Fibroblast of lung (primary cell): Measurements from ENCODE around the gene SPARC. TPM values are rescaled to one million over a fixed set of nuclear protein-coding genes. Genes with fewer than 3 reads are reported as not detected.

Experiments used
- DNase-seq, 2 donors: peaks; one replicate each; pipeline versions ENCODE4 v3.0.0 to v3.0.0-alpha.2; 2010; ENCODE audit warnings: low read depth in 2 of 2
- H2AFZ ChIP-seq: 2 replicates; pipeline ENCODE4 v1.5.1; 2012; ENCODE audit warnings: low read length, control low read depth, inconsistent platforms
- H3K27ac ChIP-seq: 2 replicates; pipeline ENCODE4 v1.5.1; 2011; ENCODE audit warnings: low read length, control low read depth; ENCODE audit not compliant: insufficient read depth
- H3K27me3 ChIP-seq: 2 replicates; pipeline ENCODE4 v1.5.1; 2011; ENCODE audit warnings: mild to moderate bottlenecking, low read length; ENCODE audit not compliant: control insufficient read depth, insufficient read depth
- H3K36me3 ChIP-seq: 2 replicates; pipeline ENCODE4 v1.5.1; 2011; ENCODE audit warnings: low read length; ENCODE audit not compliant: control insufficient read depth, insufficient read depth
- H3K4me1 ChIP-seq: 2 replicates; pipeline ENCODE4 v1.5.1; 2011; ENCODE audit warnings: low read length; ENCODE audit not compliant: control insufficient read depth, insufficient read depth; ENCODE audit errors: extremely low read depth
- H3K4me2 ChIP-seq: 2 replicates; pipeline ENCODE4 v1.5.1; 2011; ENCODE audit warnings: low read length, control low read depth; ENCODE audit not compliant: insufficient read depth; ENCODE audit errors: extremely low read depth
- H3K4me3 ChIP-seq, 4 experiments: fragments of 200-600 bp in 1 of 4; sonication (generic) in 1 of 4; replicated peaks in 1 of 4; 2 replicates each; pipeline ENCODE4 v1.5.1; 2011 to 2016; ENCODE audit warnings: low read length in 4 of 4, low read depth in 3 of 4, mild to moderate bottlenecking in 3 of 4, control low read depth in 2 of 4, inconsistent platforms in 1 of 4, mixed read lengths in 1 of 4; ENCODE audit not compliant: insufficient read depth in 1 of 4; ENCODE audit errors: control extremely low read depth in 1 of 4
- H3K79me2 ChIP-seq: 2 replicates; pipeline ENCODE4 v1.5.1; 2012; ENCODE audit warnings: mild to moderate bottlenecking, low read length, inconsistent platforms; ENCODE audit not compliant: control insufficient read depth, insufficient read depth
- H3K9ac ChIP-seq: 2 replicates; pipeline ENCODE4 v1.5.1; 2011; ENCODE audit warnings: mild to moderate bottlenecking, low read length, control low read depth; ENCODE audit not compliant: insufficient read depth
- H3K9me3 ChIP-seq: 2 replicates; pipeline ENCODE4 v1.5.1; 2012; ENCODE audit warnings: low read depth, low read length; ENCODE audit not compliant: control insufficient read depth, insufficient read depth
- H4K20me1 ChIP-seq: 2 replicates; pipeline ENCODE4 v1.5.1; 2011; ENCODE audit warnings: low read length; ENCODE audit not compliant: control insufficient read depth, insufficient read depth; ENCODE audit errors: extremely low read depth
- CTCF ChIP-seq, 2 donors: IDR thresholded peaks in 1 of 2; conservative IDR thresholded peaks in 1 of 2; 1 replicate in 1 of 2; 2 replicates in 1 of 2; pipeline ENCODE4 v1.5.1; 2011 to 2012; ENCODE audit warnings: low read length in 2 of 2, control low read depth in 1 of 2, inconsistent platforms in 1 of 2, low read depth in 1 of 2, mild to moderate bottlenecking in 1 of 2
- EZH2 ChIP-seq: IDR thresholded peaks from 2 replicates; pipeline ENCODE4 v1.5.1; 2012; ENCODE audit warnings: low read length, control low read depth, mild to moderate bottlenecking; ENCODE audit errors: missing control alignments
- polyA plus RNA-seq, 2 donors: library from polyadenylated mRNA; depleted of rRNA in 1 of 2; stranded (reverse) in 1 of 2; unstranded in 1 of 2; fragments of >200 nt; gene quantifications; 2 replicates each; pipeline ENCODE4 v1.2.1, GENCODE V29; 2011 to 2012; ENCODE audit warnings: missing spikeins in 1 of 2
- total RNA-seq: library from RNA; depleted of rRNA; stranded (reverse); fragments of >200 nt; gene quantifications from 2 replicates; pipeline ENCODE4 v1.2.1, GENCODE V29; 2014

SPARC gene
- total and polyA plus RNA-seq, 2 donors (not counting 1 experiment from before 2014, with no cell fraction given): 408 to 6,513 TPM

- DNase-seq: no peak
- Histone ChIP-seq H3K9ac (no peak overlapping the region), H3K4me1 (no peaks in the 10 kb centered on the region), H2AFZ (no peak overlapping the region), H4K20me1 (no peaks in the 10 kb centered on the region), H3K79me2 (no peaks in the 10 kb centered on the region), H3K9me3 (no peaks in the 10 kb centered on the region), H3K4me2 (no peak overlapping the region), H3K4me3 (no peak overlapping the region), H3K27me3 (no peaks in the 10 kb centered on the region), H3K36me3 (no peaks in the 10 kb centered on the region), H3K27ac (no peak overlapping the region)
- TF ChIP-seq CTCF (conservative IDR thresholded peaks at IDR 0.05 in 1 of 2, IDR thresholded peaks at IDR 0.05 in 1 of 2; ENCODE audit: low read depth in 1 of 2, low read length in 2 of 2) (no peak), EZH2 (no peak)
Measured at GRCh38 chr5:151617383-151617840, 69.3 kb downstream of the SPARC start.

GRCh38 chr5:151615431-151615830 lies 71.3 kb downstream of the SPARC start:
- Histone ChIP-seq H3K4me2 (no peak overlapping the region), H3K9ac (no peak overlapping the region), H3K4me1 (no peaks in the 10 kb centered on the region), H4K20me1 (no peaks in the 10 kb centered on the region), H3K9me3 (no peaks in the 10 kb centered on the region), H3K36me3 (no peaks in the 10 kb centered on the region), H3K79me2 (no peaks in the 10 kb centered on the region), H3K27me3 (no peaks in the 10 kb centered on the region), H3K4me3 (no peak overlapping the region), H2AFZ (no peak overlapping the region), H3K27ac (no peak overlapping the region)
- DNase-seq: peak in 1 of 2 donors; percentile 28
- TF ChIP-seq EZH2 (no peak), CTCF (conservative IDR thresholded peaks at IDR 0.05 in 1 of 2, IDR thresholded peaks at IDR 0.05 in 1 of 2; ENCODE audit: low read depth in 1 of 2, low read length in 2 of 2) (no peak)

- TF ChIP-seq CTCF (conservative IDR thresholded peaks at IDR 0.05 in 1 of 2, IDR thresholded peaks at IDR 0.05 in 1 of 2; ENCODE audit: low read depth in 1 of 2, low read length in 2 of 2) (no peak), EZH2 (no peak)
- H4K20me1 ChIP-seq: no peaks in the 10 kb centered on the region
- no peak overlapping the region for H3K4me2 ChIP-seq
- no peaks in the 10 kb centered on the region for H3K79me2 ChIP-seq
- H3K4me3 ChIP-seq: no peak overlapping the region
- H3K27me3 ChIP-seq: no peaks in the 10 kb centered on the region
- no peaks in the 10 kb centered on the region for H3K4me1 ChIP-seq
- H3K9me3 ChIP-seq: no peaks in the 10 kb centered on the region
- H3K36me3 ChIP-seq: no peaks in the 10 kb centered on the region
- no peak overlapping the region for H3K9ac ChIP-seq
- H2AFZ ChIP-seq: no peak overlapping the region
- DNase-seq: no peak
- no peak overlapping the region for H3K27ac ChIP-seq
Measured at GRCh38 chr5:151614565-151614964, 72.2 kb downstream of the SPARC start.
